Fibroblast of lung (primary cell): Measurements from ENCODE around the gene NDUFAF5. TPM values are rescaled to one million over a fixed set of nuclear protein-coding genes. Genes with fewer than 3 reads are reported as not detected.

Experiments
- DNase-seq, 2 donors: peaks; one replicate each; pipeline versions ENCODE4 v3.0.0 to v3.0.0-alpha.2; 2010; ENCODE audit warnings: low read depth in 2 of 2
- H2AFZ ChIP-seq: 2 replicates; pipeline ENCODE4 v1.5.1; 2012; ENCODE audit warnings: low read length, control low read depth, inconsistent platforms
- H3K27ac ChIP-seq: 2 replicates; pipeline ENCODE4 v1.5.1; 2011; ENCODE audit warnings: low read length, control low read depth; ENCODE audit not compliant: insufficient read depth
- H3K27me3 ChIP-seq: 2 replicates; pipeline ENCODE4 v1.5.1; 2011; ENCODE audit warnings: mild to moderate bottlenecking, low read length; ENCODE audit not compliant: control insufficient read depth, insufficient read depth
- H3K36me3 ChIP-seq: 2 replicates; pipeline ENCODE4 v1.5.1; 2011; ENCODE audit warnings: low read length; ENCODE audit not compliant: control insufficient read depth, insufficient read depth
- H3K4me1 ChIP-seq: 2 replicates; pipeline ENCODE4 v1.5.1; 2011; ENCODE audit warnings: low read length; ENCODE audit not compliant: control insufficient read depth, insufficient read depth; ENCODE audit errors: extremely low read depth
- H3K4me2 ChIP-seq: 2 replicates; pipeline ENCODE4 v1.5.1; 2011; ENCODE audit warnings: low read length, control low read depth; ENCODE audit not compliant: insufficient read depth; ENCODE audit errors: extremely low read depth
- H3K4me3 ChIP-seq, 4 experiments: fragments of 200-600 bp in 1 of 4; sonication (generic) in 1 of 4; replicated peaks in 1 of 4; 2 replicates each; pipeline ENCODE4 v1.5.1; 2011 to 2016; ENCODE audit warnings: low read length in 4 of 4, low read depth in 3 of 4, mild to moderate bottlenecking in 3 of 4, control low read depth in 2 of 4, inconsistent platforms in 1 of 4, mixed read lengths in 1 of 4; ENCODE audit not compliant: insufficient read depth in 1 of 4; ENCODE audit errors: control extremely low read depth in 1 of 4
- H3K79me2 ChIP-seq: 2 replicates; pipeline ENCODE4 v1.5.1; 2012; ENCODE audit warnings: mild to moderate bottlenecking, low read length, inconsistent platforms; ENCODE audit not compliant: control insufficient read depth, insufficient read depth
- H3K9ac ChIP-seq: 2 replicates; pipeline ENCODE4 v1.5.1; 2011; ENCODE audit warnings: mild to moderate bottlenecking, low read length, control low read depth; ENCODE audit not compliant: insufficient read depth
- H3K9me3 ChIP-seq: 2 replicates; pipeline ENCODE4 v1.5.1; 2012; ENCODE audit warnings: low read depth, low read length; ENCODE audit not compliant: control insufficient read depth, insufficient read depth
- H4K20me1 ChIP-seq: 2 replicates; pipeline ENCODE4 v1.5.1; 2011; ENCODE audit warnings: low read length; ENCODE audit not compliant: control insufficient read depth, insufficient read depth; ENCODE audit errors: extremely low read depth
- CTCF ChIP-seq, 2 donors: IDR thresholded peaks in 1 of 2; conservative IDR thresholded peaks in 1 of 2; 1 replicate in 1 of 2; 2 replicates in 1 of 2; pipeline ENCODE4 v1.5.1; 2011 to 2012; ENCODE audit warnings: low read length in 2 of 2, control low read depth in 1 of 2, inconsistent platforms in 1 of 2, low read depth in 1 of 2, mild to moderate bottlenecking in 1 of 2
- EZH2 ChIP-seq: IDR thresholded peaks from 2 replicates; pipeline ENCODE4 v1.5.1; 2012; ENCODE audit warnings: low read length, control low read depth, mild to moderate bottlenecking; ENCODE audit errors: missing control alignments
- polyA plus RNA-seq, 2 donors: library from polyadenylated mRNA; depleted of rRNA in 1 of 2; stranded (reverse) in 1 of 2; unstranded in 1 of 2; fragments of >200 nt; gene quantifications; 2 replicates each; pipeline ENCODE4 v1.2.1, GENCODE V29; 2011 to 2012; ENCODE audit warnings: missing spikeins in 1 of 2
- total RNA-seq: library from RNA; depleted of rRNA; stranded (reverse); fragments of >200 nt; gene quantifications from 2 replicates; pipeline ENCODE4 v1.2.1, GENCODE V29; 2014

NDUFAF5 gene
- total and polyA plus RNA-seq, 2 donors (not counting 1 experiment from before 2014, with no cell fraction given) = 12.7 to 17.3 TPM

GRCh38 chr20:13821876-13822275, 37.0 kb downstream of the NDUFAF5 start:
- no peak for TF ChIP-seq EZH2
- peak in 1 of 2 donors; percentile 12 for DNase-seq
- no peak overlapping the region for H2AFZ ChIP-seq

GRCh38 chr20:13822459-13822858, 37.6 kb downstream of the NDUFAF5 start:
- no peak overlapping the region for H3K4me3 ChIP-seq
- peaks cover 5% of the 10 kb centered on the region for H3K27me3 ChIP-seq
- no peak for DNase-seq
- H3K4me2 ChIP-seq = no peak overlapping the region
- TF ChIP-seq EZH2 (no peak), CTCF (conservative IDR thresholded peaks at IDR 0.05 in 1 of 2, IDR thresholded peaks at IDR 0.05 in 1 of 2; ENCODE audit: low read depth in 1 of 2, low read length in 2 of 2) (no peak)
- H3K4me1 ChIP-seq = no peaks in the 10 kb centered on the region
- no peaks in the 10 kb centered on the region for H3K79me2 ChIP-seq
- H2AFZ ChIP-seq = no peak overlapping the region
- H3K9ac ChIP-seq = no peak overlapping the region
- H3K27ac ChIP-seq = no peak overlapping the region
- no peaks in the 10 kb centered on the region for H3K36me3 ChIP-seq
- H3K9me3 ChIP-seq = no peaks in the 10 kb centered on the region
- no peaks in the 10 kb centered on the region for H4K20me1 ChIP-seq

More at GRCh38 chr20:13821876-13822275, 37.0 kb downstream of the NDUFAF5 start:
- peaks cover 5% of the 10 kb centered on the region for H3K27me3 ChIP-seq
- H3K9ac ChIP-seq = no peak overlapping the region
- no peaks in the 10 kb centered on the region for H4K20me1 ChIP-seq
- H3K36me3 ChIP-seq = no peaks in the 10 kb centered on the region
- H3K4me3 ChIP-seq = no peak overlapping the region
- no peaks in the 10 kb centered on the region for H3K4me1 ChIP-seq
- no peaks in the 10 kb centered on the region for H3K79me2 ChIP-seq
- H3K4me2 ChIP-seq = no peak overlapping the region
- no peak overlapping the region for H3K27ac ChIP-seq
- no peaks in the 10 kb centered on the region for H3K9me3 ChIP-seq

- Histone ChIP-seq H3K79me2 (no peaks in the 10 kb centered on the region), H2AFZ (no peak overlapping the region), H3K4me3 (no peak overlapping the region), H3K27me3 (peaks cover 5% of the 10 kb centered on the region), H3K4me2 (no peak overlapping the region), H3K4me1 (no peaks in the 10 kb centered on the region), H3K27ac (no peak overlapping the region), H3K9ac (no peak overlapping the region), H3K9me3 (no peaks in the 10 kb centered on the region), H4K20me1 (no peaks in the 10 kb centered on the region), H3K36me3 (no peaks in the 10 kb centered on the region)
- TF ChIP-seq EZH2 (no peak), CTCF (conservative IDR thresholded peaks at IDR 0.05 in 1 of 2, IDR thresholded peaks at IDR 0.05 in 1 of 2; ENCODE audit: low read depth in 1 of 2, low read length in 2 of 2) (no peak)
- DNase-seq = no peak
Observed at GRCh38 chr20:13824459-13824858, 39.6 kb downstream of the NDUFAF5 start.
